HepG2 (cell line): ENCODE results near the gene REC114. TPM values are rescaled to one million over a fixed set of nuclear protein-coding genes. Genes with fewer than 3 reads are reported as not detected.

Experiments
- ATAC-seq: fragments of 200-7000 bp; cut with Tn5 transposase; 3 replicates; pipeline ENCODE4 v1.9.1; 2020; ENCODE audit warnings: mild to moderate bottlenecking, moderate library complexity
- BruUV-seq: library from RNA; stranded (reverse); fragments of 400-500 nt; replicated peaks from 2 replicates; lab custom pipeline; 2021; lab: Mats Ljungman, UMichigan
- CTCF ChIA-PET: fragments of 300-600 bp; formaldehyde crosslinking; extraction: SDS; loops from one replicate; lab custom pipeline; 2021; ENCODE audit warnings: low total read pairs, inconsistent platforms, low intra/inter-chr PET ratio; lab: Yijun Ruan, JAX
- POLR2A ChIA-PET: fragments of 350-600 bp; sonication (Branson Sonifier 250); formaldehyde crosslinking; loops from one replicate; lab custom pipeline; 2020; ENCODE audit warnings: antibody characterized with exemption, inconsistent platforms; lab: Yijun Ruan, JAX
- DNase-seq: peaks from one replicate; pipeline ENCODE4 v3.0.0-alpha.2; 2015; ENCODE audit warnings: low spot score
- FAIRE-seq: peaks from 3 replicates; lab custom pipeline; 2011; peaks lifted over from hg19 to GRCh38; lab: Jason Lieb, UNC
- H2AFZ ChIP-seq: one replicate; pipeline ENCODE4 v1.6.1; 2011; ENCODE audit warnings: low read length, inconsistent platforms
- H3K27ac ChIP-seq: fragments of 300-600 bp; 3 replicates; pipeline ENCODE4 v1.8.0; 2011; ENCODE audit warnings: mixed run types, mild to moderate bottlenecking, mixed read lengths, low read length, inconsistent platforms; ENCODE audit not compliant: insufficient read depth; ENCODE audit errors: extremely low read length
- H3K27me3 ChIP-seq, 2 experiments: fragments of 200-600 bp in 1 of 2; 2 replicates in 1 of 2; 3 replicates in 1 of 2; pipeline versions ENCODE4 v1.6.0 to v1.8.0; 2011; ENCODE audit warnings: low read length in 2 of 2, mild to moderate bottlenecking in 2 of 2, moderate library complexity in 2 of 2, inconsistent platforms in 1 of 2; ENCODE audit not compliant: insufficient read depth in 2 of 2, control insufficient read depth in 1 of 2
- H3K36me3 ChIP-seq, 2 experiments: fragments of 200-600 bp in 1 of 2; replicated peaks in 1 of 2; 2 replicates in 1 of 2; 3 replicates in 1 of 2; pipeline versions ENCODE4 v1.5.1 to v1.8.0; 2011; ENCODE audit warnings: low read length in 2 of 2, inconsistent platforms in 1 of 2; ENCODE audit not compliant: insufficient read depth in 2 of 2, control insufficient read depth in 1 of 2
- H3K4me1 ChIP-seq: 2 replicates; pipeline ENCODE4 v1.5.1; 2012; ENCODE audit warnings: low read length, inconsistent platforms; ENCODE audit not compliant: insufficient read depth
- H3K4me2 ChIP-seq: 2 replicates; pipeline ENCODE4 v1.6.0; 2011; ENCODE audit warnings: low read depth, low read length, inconsistent platforms
- H3K4me3 ChIP-seq, 3 experiments: fragments of 200-600 bp in 1 of 3; sonication (generic), shearing (Covaris generic) in 1 of 3; replicated peaks in 1 of 3; 2 replicates each; pipeline ENCODE4 v1.5.1; 2011 to 2016; ENCODE audit warnings: low read length in 3 of 3, inconsistent platforms in 2 of 3, low read depth in 2 of 3, mild to moderate bottlenecking in 2 of 3, control low read depth in 1 of 3, mixed read lengths in 1 of 3; ENCODE audit not compliant: insufficient read depth in 1 of 3
- H3K79me2 ChIP-seq: one replicate; pipeline ENCODE4 v1.6.1; 2011; ENCODE audit warnings: low read length, inconsistent platforms; ENCODE audit not compliant: insufficient read depth
- H3K9ac ChIP-seq: 2 replicates; pipeline ENCODE4 v1.6.0; 2011; ENCODE audit warnings: mild to moderate bottlenecking, low read depth, low read length, inconsistent platforms; ENCODE audit not compliant: insufficient read depth
- H3K9me3 ChIP-seq: 2 replicates; pipeline ENCODE4 v1.5.1; 2012; ENCODE audit warnings: mild to moderate bottlenecking, low read length
- H4K20me1 ChIP-seq: 2 replicates; pipeline ENCODE4 v1.6.0; 2011; ENCODE audit warnings: inconsistent platforms, mild to moderate bottlenecking, low read length, moderate library complexity; ENCODE audit not compliant: insufficient read depth
- CHD4 ChIP-seq: fragments of 200-600 bp; sonication (generic); IDR thresholded peaks from 2 replicates; pipeline ENCODE4 v1.7.0; 2017; ENCODE audit warnings: mild to moderate bottlenecking, low read length, borderline replicate concordance
- FOXP1 ChIP-seq, 2 experiments: fragments of 450-650 bp in 1 of 2; IDR thresholded peaks; 2 replicates each; pipeline ENCODE4 v1.6.1; 2017 to 2018; ENCODE audit warnings: antibody characterized with exemption in 1 of 2
- IRX3 ChIP-seq: sonication (generic); formaldehyde crosslinking; IDR thresholded peaks from 2 replicates; pipeline ENCODE4 v1.8.1; 2023; ENCODE audit warnings: mild to moderate bottlenecking, low read depth, missing genetic modification reagents, borderline replicate concordance
- THAP11 ChIP-seq: IDR thresholded peaks from 2 replicates; pipeline ENCODE4 v1.6.1; 2016; ENCODE audit warnings: missing biosample characterization, missing genetic modification reagents
- ZBTB38 ChIP-seq: sonication (generic); formaldehyde crosslinking; IDR thresholded peaks from 2 replicates; pipeline ENCODE4 v1.5.1; 2020; ENCODE audit warnings: mild to moderate bottlenecking, missing genetic modification reagents
- ZFAT ChIP-seq: sonication (generic); formaldehyde crosslinking; conservative IDR thresholded peaks from 2 replicates; pipeline ENCODE4 v1.8.1; 2023; ENCODE audit warnings: missing genetic modification reagents, inconsistent platforms
- WGBS: methylation state at CpG from one replicate; pipeline ENCODE4 v1.1.6; 2017; ENCODE audit warnings: low lambda C conversion rate; 5-methylcytosine and 5-hydroxymethylcytosine counted together
- in situ Hi-C: cut with HindIII; loops from 2 replicates; pipeline ENCODE4 v1.10.0; 2017; ENCODE audit warnings: low pct_unique_long_range_greater_than_20kb; ENCODE audit not compliant: extremely low pct_ligation_motif_present
- intact Hi-C: fragments of 100-400 bp; cut with micrococcal nuclease; formaldehyde crosslinking; loops from one replicate; pipeline ENCODE4 v1.10.0; 2022; ENCODE audit not compliant: unreplicated experiment
- polyA plus RNA-seq, 8 experiments: library from polyadenylated mRNA; depleted of rRNA in 3 of 8; stranded (reverse) in 7 of 8; unstranded in 1 of 8; fragments of >200 nt; fragmentation: Illumina TruSeq in 4 of 8; extraction: Trizol in 4 of 8; gene quantifications; 2 replicates each; pipeline versions ENCODE4 v1.2.1 to v1.2.3, GENCODE V29; 2011 to 2016; ENCODE audit warnings: low read depth in 4 of 8, missing spikeins in 1 of 8, mixed read lengths in 1 of 8; ENCODE audit not compliant: insufficient read depth in 1 of 8
- total RNA-seq, 5 experiments: library from RNA; depleted of rRNA; stranded (reverse); fragments of >200 nt; fragmentation: Illumina TruSeq; extraction: Trizol; gene quantifications; 2 replicates each; pipeline ENCODE4 v1.2.3, GENCODE V29; 2016; ENCODE audit warnings: low read depth in 1 of 5
- TF ChIP-seq, protein P1 (sequence below): IDR thresholded peaks from 2 replicates; pipeline ENCODE4 v1.6.1; 2016; ENCODE audit warnings: mild to moderate bottlenecking, missing biosample characterization, missing genetic modification reagents

The REC114 gene
- total and polyA plus RNA-seq, 2 of the 13 experiments (the other 11 are each of a cell fraction or from before 2014, with no cell fraction given) = not detected

DNA sequence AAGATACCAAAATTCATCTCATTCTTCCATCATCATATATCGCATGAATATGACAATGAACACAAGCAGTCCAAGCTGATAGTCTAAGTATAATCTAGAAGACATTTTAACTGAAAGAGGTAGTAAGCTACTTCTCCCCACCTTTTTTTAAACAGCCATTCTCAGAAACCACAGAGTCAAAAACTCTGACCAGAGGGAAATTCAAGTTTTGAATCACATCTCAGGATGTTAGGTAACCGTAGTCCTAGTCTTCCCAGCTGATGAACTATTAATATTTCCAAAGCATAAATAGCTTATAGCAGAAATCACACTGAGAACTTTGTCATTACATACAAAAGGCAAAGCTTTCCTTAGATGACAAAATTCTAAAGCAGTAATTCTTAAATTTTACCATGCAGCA lies 164.4 kb downstream of the REC114 start:
- intact Hi-C loops (no loop called here), in situ Hi-C loops (no loop called here)
- no peaks in the 10 kb centered on the region for H3K9me3 ChIP-seq
- ATAC-seq (no peak), FAIRE-seq (no peak), DNase-seq (no peak)
- peaks cover 27% of the 10 kb centered on the region for H4K20me1 ChIP-seq
- H3K9ac ChIP-seq = no peak overlapping the region
- ChIA-PET CTCF (no interaction called here), POLR2A (interaction anchor here (1.3 kb wide), 1 partner anchor 26 kb away, joined by 3 read pairs; no protein-coding TSS in a partner anchor)
- no peak overlapping the region for H3K4me3 ChIP-seq
- H3K36me3 ChIP-seq = no peaks in the 10 kb centered on the region; a peak in 1 of 5 replicates
- BruUV-seq = no TSS peak
- no peaks in the 10 kb centered on the region for H3K27me3 ChIP-seq
- peaks cover 30% of the 10 kb centered on the region for H3K4me1 ChIP-seq
- no peak overlapping the region for H3K4me2 ChIP-seq
- H3K27ac ChIP-seq = no peak overlapping the region
- H2AFZ ChIP-seq = no peak overlapping the region
- peaks cover 84% of the 10 kb centered on the region for H3K79me2 ChIP-seq
- TF ChIP-seq THAP11 (CRISPR knock-in tag) (0 out of 2 replicates have a peak, but pooled peaks have one; percentile 13), IRX3 (CRISPR knock-in tag) (no peak)
- 94% methylated on average over 2 of the region's 2 CpGs for WGBS

DNA sequence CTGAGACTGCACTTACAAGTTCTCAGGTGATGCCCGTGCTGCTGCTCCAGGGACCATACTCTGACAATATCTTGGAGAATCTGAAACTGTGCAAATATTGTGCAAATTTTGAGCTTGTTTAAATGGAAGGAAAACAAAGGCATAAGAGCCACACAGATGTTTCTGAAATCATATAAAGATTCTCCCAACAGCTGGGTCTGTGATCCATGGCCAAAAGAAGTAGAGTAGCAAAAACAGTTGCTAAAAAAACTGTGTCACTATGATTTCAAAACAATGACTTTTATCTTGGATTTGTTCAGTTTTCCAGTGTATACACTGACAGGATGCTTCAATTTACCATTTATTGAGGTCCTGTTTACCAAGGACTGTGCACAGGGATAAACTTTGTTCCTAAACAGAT lies 164.9 kb downstream of the REC114 start:
- CTCF ChIA-PET = no interaction called here
- in situ Hi-C loops = no loop called here
- ATAC-seq (no peak), DNase-seq (no peak), FAIRE-seq (no peak)
- H3K79me2 ChIP-seq = peaks cover 82% of the 10 kb centered on the region
- peaks cover 26% of the 10 kb centered on the region for H3K4me1 ChIP-seq
- BruUV-seq = no TSS peak
- intact Hi-C loops = no loop called here
- no peak for TF ChIP-seq ZBTB38 (CRISPR knock-in tag)
- TF ChIP-seq FOXP1 (IDR thresholded peaks at IDR 0.05) = no peak
- TF ChIP-seq FOXP1 (CRISPR knock-in tag; IDR thresholded peaks at IDR 0.05) = peak; percentile 41; the same call in 1 of the 2 replicates
- no peak for TF ChIP-seq CHD4
- no peak for TF ChIP-seq ZFAT
- TF ChIP-seq, protein P1, sequence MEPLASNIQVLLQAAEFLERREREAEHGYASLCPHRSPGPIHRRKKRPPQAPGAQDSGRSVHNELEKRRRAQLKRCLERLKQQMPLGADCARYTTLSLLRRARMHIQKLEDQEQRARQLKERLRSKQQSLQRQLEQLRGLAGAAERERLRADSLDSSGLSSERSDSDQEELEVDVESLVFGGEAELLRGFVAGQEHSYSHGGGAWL = no peak
- no peaks in the 10 kb centered on the region; a peak in 1 of 5 replicates for H3K36me3 ChIP-seq
- H3K4me3 ChIP-seq = no peak overlapping the region
- H2AFZ ChIP-seq = no peak overlapping the region
- POLR2A ChIA-PET = interaction anchor here (1.3 kb wide), 1 partner anchor 26 kb away, joined by 3 read pairs; no protein-coding TSS in a partner anchor
- no peaks in the 10 kb centered on the region for H3K9me3 ChIP-seq
- peaks cover 25% of the 10 kb centered on the region for H4K20me1 ChIP-seq
- H3K4me2 ChIP-seq = no peak overlapping the region
- H3K27me3 ChIP-seq = no peaks in the 10 kb centered on the region
- no peak overlapping the region for H3K9ac ChIP-seq
- no peak overlapping the region for H3K27ac ChIP-seq
- 53% methylated on average over 1 of the region's 1 CpG for WGBS
